Glomerular endothelial cell (primary cell): Measurements from ENCODE around the gene DGKI. TPM values are rescaled to one million over a fixed set of nuclear protein-coding genes. Genes with fewer than 3 reads are reported as not detected.
"Not testable (repeated sequence)": the region's sequence is repeated elsewhere in the genome, so short reads cannot be mapped to it uniquely, and the experiment has no call there.

Source experiments
- DNase-seq: peaks from one replicate; pipeline ENCODE4 v3.0.0-alpha.2; 2011; ENCODE audit warnings: low read depth, low spot score; ENCODE audit errors: extremely low read depth
- total RNA-seq: library from RNA; depleted of rRNA; stranded (reverse); fragments of >200 nt; gene quantifications from 2 replicates; pipeline ENCODE4 v1.2.3, GENCODE V29; 2015

The DGKI gene
- total RNA-seq, 1 donor from 2014 or later, result 6.2 TPM

DNA sequence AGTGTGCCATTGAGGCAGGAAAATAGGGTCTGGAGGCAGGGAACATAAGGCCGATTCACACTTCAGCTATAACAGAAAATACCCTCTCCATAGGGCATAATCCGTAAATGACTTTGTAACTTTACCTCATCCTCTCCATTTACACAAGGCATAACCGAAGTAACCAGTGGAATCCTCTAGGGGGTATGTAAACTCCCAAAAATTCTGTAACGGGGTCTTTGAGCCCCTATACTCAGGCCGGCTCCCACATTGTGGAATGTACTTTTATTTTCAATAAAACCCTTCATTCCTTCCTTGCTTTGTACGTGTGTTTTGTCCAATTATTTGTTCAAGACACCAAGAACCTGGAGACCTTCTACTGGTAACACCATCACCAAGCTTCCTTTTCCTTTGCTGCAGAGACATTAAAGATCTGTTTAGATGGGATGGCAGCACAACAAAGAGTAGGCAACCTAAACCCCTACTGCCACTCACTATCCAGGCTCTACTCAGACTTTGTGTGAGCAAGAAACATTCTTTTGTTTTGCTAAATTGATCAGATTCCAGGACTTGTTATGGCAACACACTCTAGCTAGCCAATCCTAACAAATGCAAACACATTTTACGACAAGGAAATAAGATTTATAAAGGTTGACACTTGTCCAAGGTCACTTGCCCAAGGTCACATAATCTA lies 99.3 kb downstream of the DGKI start:
- no peak for DNase-seq

DNA sequence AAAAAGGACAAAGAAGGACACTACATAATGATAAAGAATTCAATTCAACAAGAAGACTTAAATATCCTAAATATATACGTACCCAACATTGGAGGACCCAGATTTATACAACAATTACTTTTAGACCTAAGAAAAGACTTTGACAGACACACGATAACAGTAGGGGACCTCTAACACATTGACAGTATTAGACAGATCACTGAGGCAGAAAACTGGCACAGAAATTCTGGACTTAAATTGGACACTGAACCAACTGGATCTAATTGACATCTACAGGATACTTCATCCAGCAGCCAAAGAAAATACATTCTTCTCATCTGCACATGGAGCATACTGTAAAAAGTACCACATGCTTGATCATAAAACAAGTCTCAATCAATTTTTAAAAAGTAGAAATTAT lies 103.8 kb downstream of the DGKI start:
- no peak for DNase-seq

DNA sequence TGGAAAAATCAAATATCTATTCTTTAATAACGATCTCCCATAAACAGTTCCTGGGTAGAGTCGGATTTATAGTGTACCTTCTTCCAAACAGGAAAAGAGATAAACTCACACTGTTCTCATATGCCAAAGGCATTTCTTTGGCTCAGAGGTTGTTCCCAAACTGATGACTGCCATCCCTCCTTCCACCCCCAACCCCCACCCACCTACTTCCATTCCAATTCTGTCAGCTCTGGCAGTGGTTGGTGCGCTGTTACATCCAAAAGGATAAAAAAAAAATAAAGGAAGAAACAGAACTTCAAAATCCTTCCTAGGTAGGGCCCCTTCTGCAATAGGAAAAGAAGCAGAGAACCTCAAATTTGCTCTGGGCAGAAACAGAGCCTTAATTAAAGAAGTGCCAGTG lies 104.7 kb downstream of the DGKI start:
- no peak for DNase-seq

DNA sequence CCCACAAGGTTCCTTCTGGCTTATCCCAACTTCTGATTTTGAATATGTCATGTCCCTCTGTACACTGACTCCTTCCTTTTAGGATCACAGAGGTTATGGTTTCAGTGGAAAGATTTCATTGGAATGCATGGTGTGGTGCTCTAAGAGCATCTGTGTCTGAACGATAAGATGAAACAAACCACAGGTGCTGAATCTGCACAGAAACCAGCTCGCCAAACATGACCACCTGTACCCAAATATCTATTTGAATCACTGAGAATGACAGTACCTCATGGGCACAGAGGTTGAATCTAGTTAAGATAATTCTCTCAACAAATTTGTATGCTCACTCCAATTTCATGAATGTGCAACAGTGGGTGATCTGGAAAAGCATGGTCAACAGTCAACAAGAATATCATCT lies 105.3 kb downstream of the DGKI start:
- DNase-seq, result no peak

DNA sequence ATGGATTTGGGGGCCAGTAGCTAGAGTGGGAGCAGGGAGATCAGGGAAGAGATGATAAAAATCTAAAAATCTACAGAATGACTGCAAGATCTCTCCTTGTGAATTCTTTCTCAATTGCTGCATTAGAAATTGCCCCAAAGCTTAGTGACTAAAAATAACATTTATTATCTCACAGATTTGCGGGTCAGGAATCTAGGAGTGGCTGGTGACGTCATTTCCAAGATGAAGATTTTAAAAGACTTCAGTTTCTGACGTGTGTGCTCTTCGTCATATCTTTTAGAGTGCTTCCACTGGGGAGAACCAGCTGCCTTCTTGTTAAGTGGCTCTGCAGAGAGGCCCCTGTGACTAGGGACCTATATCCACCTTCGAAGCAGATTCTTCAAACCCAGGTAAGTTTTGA lies 112.6 kb downstream of the DGKI start:
- DNase-seq, result no peak

DNA sequence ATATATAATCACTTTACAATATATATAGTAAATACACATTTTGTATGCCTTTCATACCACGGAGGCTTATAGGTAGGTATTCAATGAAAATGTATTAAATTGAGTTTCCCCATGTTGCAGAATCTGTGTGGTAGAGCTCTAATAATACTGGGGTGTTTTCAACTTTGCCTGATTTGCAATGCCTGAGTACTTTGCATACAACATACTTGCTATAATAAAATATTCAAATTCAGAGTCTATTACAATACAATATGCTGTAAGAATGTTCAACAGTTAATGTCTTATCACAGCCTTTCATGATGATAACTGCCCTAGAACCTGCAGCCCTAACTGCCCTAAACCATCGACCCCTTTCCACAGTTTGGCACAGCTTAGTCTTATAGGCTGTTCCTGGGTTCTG lies 114.6 kb downstream of the DGKI start:
- no peak for DNase-seq

DNA sequence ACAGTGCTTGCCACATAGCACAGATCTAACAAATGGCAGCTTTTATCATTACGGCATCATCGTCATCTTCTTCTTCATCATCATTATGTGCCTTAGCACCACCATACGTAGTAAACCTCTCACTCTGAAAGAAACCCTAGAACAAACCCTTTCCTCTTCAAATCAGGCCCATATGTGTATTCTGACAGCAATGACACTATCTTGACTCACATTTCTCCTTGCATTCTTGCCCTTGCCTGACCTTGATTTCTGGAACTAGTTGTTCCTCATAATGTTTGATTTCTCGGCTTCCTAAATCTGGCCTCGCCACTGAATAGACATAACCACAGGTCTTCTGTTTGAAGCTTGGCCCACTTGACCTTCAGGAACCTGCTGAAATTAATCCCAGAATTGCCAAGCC lies 115.3 kb downstream of the DGKI start:
- DNase-seq, result no peak

DNA sequence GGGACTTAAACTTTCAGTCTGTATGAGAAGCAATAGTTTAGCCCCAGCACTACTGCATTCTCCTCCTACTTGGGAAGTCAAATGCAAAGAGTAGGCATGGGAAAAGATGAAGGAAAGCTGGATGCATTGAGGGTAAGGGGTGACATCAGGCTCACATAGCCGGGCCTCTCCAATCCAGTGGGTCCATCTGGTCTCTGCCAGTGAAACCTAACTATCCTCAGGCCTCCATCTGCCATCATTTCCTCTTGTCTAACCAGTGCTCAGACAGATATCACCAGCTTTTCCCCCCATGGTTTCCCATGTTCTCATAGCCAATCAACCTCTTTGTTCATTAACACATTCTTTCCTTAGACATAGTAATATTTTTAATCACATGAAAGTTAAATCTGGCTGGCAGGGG lies 118.3 kb downstream of the DGKI start:
- DNase-seq, result no peak

DNA sequence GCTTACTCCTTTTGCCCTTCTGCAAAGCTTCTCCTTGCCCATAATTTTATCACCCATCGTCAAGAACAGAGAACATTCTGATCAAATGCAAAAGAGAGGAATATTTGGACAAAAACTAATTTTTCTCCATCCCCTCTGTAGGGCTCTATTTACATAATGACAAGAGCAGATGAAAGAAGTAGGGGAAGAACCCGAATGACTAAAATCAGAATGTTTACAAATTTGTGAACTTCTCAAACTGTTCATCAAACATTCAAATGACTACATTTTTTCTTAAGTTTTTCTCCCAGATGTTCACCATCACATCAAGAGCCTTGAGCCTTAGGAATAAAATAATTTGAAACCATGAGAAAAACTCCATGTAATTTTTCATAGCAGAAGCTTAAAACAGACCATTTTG lies 119.4 kb downstream of the DGKI start:
- DNase-seq, result no peak

DNA sequence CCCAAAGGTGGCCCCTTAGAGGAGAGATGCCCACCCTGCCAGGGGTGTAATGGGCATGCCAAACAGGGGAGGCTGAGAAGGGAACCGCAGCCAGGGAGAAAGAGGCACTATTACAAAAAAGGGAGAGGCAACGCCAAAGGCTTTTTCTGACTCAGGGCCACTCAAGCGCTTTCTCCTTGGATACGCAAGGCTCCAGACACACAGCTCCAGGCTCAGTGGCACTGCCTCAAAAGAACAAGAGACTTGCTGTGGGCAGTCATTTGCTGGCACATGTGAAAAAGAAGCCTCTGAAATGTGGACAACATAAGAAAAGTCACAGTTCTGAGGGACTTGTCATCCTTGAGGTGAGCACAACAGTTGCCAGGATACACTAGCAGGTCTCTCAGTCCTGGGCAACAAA lies 128.4 kb downstream of the DGKI start:
- no peak for DNase-seq

DNA sequence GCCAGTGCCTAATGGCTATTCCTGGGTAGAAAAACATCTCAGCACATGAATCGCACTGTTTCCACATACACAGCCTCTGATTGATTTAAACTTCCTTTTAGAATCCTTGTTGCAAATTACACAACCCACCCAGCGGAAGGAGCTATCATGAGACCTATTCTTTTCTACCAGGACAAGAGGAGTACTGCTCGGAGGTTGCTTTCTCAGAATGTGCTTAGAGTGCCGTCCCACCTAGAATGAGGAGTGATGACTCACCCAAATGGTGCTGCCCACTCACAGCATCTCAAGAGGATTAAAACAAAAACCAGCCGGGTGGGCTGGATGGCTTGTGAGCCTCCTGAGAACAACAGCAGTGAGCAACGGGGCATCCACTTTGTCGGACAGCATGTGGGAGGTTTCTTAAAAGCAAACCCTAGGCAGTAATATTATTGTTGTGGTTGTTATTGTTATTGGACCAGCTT lies 128.9 kb downstream of the DGKI start:
- no peak for DNase-seq

DNA sequence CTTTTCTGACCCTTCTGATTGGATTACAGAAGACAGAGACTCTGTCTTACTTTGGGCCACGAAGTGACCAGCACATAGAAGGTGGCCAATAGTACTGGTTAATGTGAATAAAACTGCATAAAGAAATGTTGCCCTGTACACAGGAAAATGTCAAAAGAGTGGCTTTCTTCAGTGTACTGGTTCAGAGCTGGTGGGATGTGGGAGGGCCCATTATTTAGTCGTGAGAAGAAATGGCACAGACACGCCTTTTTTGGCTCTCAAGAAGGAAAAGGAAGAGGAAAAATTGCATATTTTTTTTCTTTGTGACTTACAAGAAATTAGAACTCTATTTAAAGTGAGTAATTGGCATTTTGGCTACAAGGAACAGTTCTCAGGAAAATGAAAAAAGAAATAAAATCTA lies 129.7 kb downstream of the DGKI start:
- no peak for DNase-seq

DNA sequence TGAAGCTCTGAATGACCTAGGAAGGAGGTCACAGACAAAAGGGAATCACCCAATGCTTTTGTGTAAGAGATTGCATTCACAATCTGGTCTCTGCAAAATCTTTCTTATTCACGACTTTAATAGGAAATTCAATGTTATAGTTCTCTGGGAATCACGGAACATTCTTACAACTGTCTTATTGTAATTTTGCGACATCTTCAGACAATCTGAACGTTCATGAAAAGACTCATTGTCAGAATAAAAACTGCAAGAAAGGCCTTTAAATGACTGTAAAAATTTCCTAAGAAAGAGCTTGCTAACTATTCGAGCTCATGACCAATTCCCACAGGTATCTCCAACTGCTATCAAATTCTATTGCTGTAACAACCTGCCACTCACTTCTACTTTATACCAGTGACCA lies 130.7 kb downstream of the DGKI start:
- no peak for DNase-seq

DNA sequence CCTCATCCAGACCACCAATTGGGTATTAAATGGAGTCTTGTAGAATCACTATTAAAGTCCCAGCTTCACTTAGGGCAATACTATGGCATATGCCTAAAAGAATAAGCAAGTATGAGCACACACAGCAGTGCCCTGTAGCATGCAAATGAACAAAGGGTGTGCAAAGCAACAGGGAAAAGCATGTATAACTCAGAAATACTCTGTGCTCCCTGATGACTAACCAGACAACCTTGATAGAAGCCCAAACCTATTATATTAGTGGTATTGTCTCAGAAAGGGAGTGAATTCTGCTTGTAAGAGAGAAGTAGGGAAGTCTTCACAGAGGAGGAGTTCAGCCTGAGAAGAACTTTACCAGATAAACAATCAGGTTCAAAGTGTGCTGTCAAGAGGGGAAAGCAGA lies 131.2 kb downstream of the DGKI start:
- DNase-seq, result no peak

DNA sequence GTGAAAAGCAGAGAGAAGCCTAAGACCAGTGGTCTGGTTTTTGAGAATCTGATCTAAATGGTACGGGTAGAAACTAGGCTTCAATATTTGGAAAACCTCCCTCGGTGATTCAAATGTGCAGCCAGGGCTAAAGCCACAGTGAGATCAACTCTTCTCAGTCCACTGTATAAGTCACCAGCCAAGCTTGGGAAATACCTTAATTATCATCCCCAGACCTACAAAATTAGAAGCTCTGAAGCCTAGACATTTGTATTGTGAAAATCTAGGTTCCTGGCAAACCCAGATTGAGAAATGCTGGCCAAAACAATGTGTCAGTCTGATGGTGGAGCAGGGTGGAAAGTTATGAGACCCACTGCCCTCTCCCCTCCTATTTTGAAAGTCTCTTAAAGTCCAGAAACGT lies 131.7 kb downstream of the DGKI start:
- no peak for DNase-seq

DNA sequence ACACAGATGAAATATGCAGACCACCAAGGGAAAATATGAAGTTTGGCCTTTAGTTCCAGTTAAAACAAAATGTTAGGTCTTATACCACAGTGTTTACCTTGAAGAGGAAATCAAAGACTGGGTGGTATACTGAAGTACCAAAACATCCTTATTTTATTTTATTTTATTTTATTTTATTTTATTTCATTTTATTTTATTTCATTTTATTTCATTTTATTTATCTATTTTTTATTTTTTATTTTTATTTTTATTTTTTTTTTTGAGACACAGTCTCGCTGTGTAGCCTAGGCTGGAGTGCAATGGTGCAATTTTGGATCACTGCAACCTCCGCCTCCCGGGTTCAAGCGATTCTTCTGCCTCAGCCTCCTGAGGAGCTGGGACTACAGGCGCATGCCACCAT lies 140.4 kb downstream of the DGKI start:
- not testable (repeated sequence) for DNase-seq

DNA sequence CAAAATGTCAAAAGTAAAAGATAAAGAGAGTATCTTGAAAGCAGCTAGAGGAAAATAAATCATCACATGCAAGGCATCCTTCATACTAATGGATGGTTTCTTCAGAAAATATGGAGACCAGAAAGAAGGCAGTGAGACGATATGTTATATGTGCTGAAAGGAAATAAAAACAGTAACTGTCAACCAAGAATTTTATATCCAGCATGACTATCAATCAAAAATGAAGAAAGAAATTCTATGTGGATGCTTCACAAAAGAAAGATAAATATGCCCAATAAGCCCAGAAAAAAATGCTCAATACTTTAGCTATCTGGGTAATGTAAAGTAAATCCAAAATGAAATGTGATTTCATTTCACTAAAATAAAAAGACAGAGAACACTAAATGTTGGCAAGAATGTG lies 142.1 kb downstream of the DGKI start:
- DNase-seq, result no peak

DNA sequence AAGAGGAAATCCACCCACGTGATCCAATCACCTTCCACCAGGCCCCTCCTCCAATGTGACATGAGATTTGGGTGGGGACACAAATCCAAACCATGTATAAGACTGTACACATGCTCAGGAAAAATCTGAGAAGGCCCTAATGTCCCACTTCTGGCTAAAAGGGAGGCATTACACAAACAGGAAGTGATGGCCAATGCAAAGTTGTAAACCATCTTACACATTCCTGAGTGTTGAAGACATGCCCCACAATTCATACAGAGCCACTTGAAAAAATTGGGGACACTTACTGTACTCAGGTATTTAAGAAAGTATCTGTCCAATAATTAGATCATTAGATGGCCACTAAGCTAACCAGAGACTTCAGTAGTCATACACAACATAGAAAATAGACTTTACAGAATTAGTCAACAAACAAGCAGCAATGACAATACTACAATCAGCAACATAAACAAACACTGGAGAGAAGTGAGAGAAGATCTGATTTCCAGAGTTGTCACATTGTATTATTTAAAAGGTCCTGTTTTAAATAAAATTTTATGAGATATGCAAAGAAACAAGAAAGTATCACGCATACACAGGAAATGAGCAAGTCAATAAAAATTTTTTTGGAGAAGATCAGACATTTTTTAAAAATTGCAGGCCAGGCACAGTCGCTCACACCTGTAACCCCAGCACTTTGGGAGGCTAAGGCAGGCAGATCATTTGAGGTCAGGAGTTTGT lies 143.3 kb downstream of the DGKI start:
- no peak for DNase-seq

DNA sequence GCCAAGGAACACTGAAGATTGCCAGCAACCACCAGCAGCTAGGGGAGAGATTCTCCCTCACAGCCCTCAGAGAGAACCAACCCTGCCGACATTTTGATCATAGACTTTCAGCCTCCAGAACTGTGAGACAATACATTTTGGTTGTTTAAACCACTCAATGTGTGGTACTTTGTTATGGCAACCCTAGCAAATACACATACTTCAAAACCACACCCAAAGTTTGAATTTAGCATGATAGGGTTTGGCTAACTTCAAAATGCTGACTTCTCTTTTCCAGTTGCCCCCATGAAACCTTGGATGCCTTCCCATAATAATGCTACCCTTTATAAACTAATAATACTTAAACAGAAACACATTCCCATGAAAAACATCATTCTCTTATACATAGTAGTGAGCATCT lies 149.8 kb downstream of the DGKI start:
- no peak for DNase-seq

DNA sequence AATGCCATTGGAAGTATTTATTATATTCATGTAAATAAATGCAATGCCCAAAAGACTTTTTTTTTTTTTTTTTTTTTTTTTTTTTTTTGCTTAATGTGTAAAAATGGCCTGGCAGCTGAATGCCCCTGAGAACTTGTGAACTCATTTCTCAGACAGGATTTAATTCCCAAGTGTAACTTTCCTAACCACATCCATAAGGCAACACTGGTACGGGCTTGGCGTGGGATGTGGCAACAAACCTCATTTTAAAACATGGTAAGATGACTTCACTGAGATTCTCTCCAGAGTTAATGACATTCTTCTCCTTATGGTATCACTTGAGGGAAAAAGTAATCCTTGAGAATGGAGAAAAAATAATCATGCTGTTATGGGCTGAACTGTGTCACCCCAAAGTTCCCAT lies 150.4 kb downstream of the DGKI start:
- no peak for DNase-seq

DNA sequence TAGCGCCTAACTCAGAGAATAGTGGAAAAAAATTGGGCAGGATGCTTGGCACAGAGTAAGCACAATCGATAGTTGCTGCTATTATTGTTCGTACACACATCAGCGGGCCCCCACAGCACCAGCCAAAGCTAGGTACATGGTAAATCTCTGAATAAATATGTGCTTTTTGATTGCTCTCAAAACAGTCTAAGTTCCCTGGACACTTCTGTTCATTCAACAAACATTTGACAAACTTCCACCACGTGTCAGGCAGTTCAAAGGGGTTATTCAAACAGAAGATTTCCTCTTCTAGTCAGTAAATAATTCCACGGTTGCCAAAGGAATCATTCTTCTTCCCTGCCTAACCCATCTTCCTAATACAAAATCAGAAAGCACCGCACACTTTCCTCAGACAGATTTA lies 150.8 kb downstream of the DGKI start:
- no peak for DNase-seq

DNA sequence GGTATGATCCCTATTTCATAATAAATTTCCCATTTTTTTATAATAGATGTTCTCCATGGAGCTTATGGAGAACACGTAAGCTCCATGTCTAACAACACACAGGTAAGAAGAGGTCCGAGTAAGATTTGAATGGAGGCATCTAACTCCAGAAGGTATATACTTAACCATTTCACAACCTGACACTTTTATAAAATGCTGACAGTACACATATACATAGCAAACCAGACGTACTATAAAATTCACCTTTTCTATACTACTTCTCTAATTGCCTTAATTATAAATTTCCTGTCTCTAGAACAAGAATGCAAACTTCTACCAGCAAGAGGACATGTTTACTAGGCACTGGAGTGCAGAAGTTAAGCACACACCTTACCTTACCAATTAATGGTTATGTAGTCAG lies 151.3 kb downstream of the DGKI start:
- DNase-seq, result no peak

DNA sequence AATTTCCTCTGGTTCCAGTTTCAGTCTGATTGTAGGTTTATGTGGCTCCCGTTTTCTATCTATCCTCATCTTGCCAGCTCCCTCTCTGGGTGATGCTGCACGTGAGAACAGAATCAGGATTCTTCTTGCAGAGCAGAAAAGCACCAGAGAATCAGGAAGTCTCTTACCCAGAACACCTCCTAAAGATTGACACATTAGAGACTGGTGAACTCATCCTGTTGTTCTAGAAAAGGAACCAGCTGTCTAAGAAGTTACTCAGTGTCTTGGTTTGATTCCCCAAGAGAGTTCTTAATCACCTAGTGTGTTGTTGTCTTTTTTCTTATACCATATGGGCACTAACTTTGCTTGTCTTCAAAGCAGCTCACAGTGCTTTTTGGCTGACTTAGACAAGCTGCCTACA lies 152.4 kb downstream of the DGKI start:
- DNase-seq, result no peak
